Astrocyte (in vitro differentiated cells and primary cell): ENCODE results near the gene C5orf63.
"Not testable (repeated sequence)": the region's sequence is repeated elsewhere in the genome, so short reads cannot be mapped to it uniquely, and the experiment has no call there.

Source experiments
- CTCF ChIP-seq: IDR thresholded peaks from 2 replicates; pipeline ENCODE4 v1.5.1; 2011; ENCODE audit warnings: low read depth, mild to moderate bottlenecking, inconsistent platforms, low read length, moderate library complexity; ENCODE audit not compliant: insufficient read depth
- EZH2 ChIP-seq: IDR thresholded peaks from 2 replicates; pipeline ENCODE4 v1.6.1; 2012; ENCODE audit warnings: mild to moderate bottlenecking, low read length, inconsistent platforms; ENCODE audit not compliant: insufficient read depth

GRCh38 chr5:127005282-127005681 is 68.0 kb downstream of the C5orf63 start:
- TF ChIP-seq CTCF, EZH2: not testable (repeated sequence)
